Measurements from ENCODE around the gene GPC2.
A peak's percentile ranks its signal among the peaks of the same experiment; 100 is the strongest.
"Not testable (repeated sequence)": the region's sequence is repeated elsewhere in the genome, so short reads cannot be mapped to it uniquely, and the experiment has no call there.

GPC2 gene

DNA sequence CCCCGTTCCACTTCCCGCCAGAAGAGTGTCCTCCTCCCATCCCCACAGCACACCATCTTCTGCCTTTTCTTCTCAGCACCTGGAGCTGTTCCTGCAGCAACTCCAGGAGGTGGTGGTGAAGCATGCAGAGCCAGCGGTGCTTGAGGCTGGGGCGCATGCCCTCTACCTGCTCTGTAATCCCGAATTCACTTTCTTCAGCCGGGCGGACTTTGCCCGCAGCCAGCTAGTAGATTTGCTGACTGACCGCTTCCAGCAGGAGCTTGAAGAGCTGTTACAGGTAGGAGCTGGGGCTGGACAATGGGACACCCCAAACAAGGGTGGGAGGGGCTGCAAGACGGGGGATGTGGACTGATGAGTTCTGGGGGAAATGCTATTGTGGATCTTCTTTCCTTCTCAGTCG, 23.5 kb upstream of the GPC2 start:
- DNase-seq = no peak

DNA sequence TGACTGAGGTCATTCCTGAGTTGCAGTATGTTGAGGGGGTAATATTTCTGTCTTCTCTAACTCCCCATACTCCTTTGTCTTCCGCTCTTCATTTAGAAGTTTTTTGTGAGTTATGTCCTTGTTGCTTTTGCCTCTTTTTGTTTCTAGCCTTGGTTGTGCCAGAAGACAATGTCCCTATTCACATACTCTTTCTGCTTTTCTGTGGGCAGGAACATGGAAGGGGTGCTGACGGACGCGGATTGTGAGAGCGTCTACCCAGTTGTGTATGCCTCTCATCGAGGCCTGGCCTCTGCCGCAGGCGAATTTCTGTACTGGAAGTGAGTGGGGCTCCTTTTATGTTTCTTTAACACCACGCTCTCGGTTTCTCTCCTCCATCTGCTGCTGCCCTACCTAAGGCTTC, 21.1 kb upstream of the GPC2 start:
- no peak for DNase-seq

DNA sequence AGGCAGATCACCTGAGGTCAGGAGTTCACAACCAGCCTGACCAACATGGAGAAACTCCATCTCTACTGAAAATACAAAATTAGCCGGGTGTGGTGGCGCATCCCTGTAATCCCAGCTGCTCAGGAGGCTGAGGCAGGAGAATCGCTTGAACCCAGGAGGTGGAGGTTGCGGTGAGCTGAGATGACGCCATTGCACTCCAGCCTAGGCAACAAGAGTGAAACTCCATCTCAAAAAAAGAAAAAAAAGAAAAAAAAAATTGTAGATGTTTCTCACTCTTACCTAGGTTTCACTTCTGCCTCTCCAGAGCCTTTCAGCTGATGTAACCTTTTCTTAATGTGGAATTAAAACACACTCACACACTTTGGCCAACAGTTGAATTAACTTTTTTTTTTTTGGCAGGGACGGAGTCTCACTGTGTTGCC, 18.7 kb upstream of the GPC2 start:
- DNase-seq = not testable (repeated sequence)

DNA sequence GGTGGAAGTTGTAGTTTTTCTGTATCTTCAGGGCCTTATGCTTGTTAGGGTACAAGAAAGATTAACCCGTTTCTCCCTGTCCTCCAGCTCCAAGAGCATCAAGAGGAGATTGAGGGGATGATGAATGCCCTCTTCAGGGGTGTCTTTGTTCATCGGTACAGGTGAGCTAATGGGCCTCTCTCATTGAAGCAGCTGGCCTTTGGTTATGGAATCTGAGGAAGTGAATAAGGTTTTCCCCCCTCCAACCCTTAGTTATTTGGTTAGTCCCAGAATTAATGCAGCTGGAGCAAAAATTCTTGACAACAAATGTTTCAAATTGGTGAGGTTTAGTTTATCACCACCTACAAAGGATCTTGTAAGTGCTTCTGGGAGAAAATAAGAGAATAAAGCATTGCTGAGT, 18.0 kb upstream of the GPC2 start:
- no peak for DNase-seq

DNA sequence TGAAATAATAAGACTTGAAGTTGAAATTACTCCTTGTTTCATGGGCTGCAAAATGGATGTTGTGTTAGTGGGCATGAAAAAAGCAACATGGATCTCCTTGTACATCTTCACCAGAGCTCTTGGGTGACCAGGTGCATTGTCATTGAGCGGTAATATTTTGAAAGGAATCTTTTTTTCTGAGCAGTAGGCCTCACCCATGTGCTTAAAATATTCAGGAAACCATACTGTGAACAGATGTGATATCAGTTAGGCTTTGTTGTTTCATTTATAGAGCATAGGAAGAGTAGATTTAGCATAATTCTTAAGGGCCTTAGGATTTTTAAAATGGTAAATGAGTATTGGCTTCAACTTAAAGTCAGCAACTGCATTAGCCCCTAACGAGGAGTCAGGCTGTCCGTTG, 15.8 kb upstream of the GPC2 start:
- no peak for DNase-seq

DNA sequence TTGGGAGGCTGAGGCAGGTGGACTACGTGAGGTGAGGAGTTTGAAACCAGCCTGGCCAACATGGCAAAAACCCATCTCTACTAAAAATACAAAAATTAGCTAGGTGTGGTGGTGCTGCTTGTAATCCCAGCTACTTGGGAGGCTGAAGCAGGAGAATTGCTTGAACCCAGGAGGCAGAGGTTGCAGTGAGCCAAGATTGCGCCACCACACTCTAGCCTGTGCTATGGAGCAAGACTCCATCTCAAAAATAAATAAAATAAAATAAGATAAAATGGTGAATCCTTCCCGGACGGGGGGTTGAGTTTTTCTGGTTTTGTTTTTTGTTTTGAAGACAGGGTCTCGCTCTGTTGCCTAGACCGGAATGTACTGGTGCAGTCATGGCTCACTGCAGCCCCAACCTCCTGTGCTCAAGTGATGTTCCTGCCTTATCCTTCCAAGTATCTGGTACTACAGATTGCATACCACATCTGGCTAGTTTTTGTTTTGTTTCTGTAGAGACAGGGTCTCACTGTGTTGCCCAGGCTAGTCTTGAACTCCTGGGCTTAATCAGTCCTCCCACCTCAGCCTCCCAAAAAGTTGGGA, 15.2 kb upstream of the GPC2 start:
- not testable (repeated sequence) for DNase-seq

DNA sequence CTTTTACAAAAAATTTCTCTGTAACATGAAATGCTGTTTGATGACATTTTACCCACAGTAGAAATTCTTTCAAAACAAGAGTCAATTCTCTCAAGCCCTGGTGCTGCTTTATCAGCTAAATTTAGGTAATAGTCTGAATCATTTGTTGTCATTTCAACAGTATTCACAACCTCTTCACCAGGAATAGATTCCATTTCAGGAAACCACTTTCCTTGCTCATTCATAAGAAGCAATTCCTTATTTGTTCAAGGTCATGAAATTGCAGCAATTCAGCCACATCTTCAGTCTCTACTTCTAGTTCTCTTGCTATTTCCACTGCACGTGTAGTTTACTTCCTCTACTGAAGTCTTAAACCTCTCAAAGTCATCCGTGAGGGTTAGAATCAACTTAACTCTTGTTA, 14.6 kb upstream of the GPC2 start:
- DNase-seq = no peak

DNA sequence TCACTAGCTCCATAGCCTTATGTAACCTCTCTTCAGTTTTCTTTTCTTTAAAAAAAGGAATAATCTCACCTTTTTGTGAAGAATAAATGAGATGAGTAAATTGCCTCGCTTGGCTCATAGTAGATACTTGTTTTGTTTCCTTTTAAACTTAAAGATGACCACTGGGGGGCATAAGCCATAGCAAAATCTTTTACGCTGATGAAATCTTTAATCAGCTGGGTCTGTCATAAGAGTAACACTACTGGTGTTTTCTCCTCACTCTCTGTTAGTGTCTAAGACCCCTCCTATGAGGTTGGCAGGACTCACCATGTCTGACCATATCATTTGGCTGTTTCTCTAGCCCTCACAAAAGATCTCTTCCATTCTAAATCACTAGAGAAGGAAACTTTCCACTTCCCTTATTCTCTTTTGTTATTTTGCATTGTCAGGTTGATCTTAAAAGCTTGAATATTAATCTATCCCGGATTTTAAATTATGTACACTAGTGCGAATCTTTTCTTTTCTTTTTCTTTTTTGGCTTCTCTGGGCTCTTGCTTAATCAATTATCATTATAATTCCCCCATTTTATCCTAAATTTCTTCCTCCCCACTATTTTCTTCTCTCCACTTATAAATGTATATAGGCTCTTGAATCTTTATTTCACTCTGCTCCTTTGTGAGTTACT, 13.0 kb upstream of the GPC2 start:
- DNase-seq = no peak

DNA sequence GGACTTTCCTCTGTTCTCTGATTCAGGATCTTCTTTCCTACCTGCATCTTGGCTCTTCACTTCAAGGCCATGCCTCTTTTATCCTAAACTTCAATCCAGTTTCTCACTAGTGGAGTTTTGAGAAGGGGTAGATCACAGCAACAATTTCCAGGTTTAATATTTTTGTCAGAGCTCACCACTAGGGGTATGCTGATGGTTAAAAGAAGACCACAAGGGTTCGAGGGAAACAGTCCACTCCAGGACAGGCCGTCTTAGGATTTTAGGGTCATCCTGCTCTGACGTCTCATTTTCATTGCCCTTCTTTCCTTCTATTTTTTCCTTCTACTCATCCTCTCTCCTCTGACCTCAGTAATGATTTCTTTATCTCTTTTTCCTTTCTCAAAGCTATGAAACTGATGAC, 11.9 kb upstream of the GPC2 start:
- DNase-seq = no peak

DNA sequence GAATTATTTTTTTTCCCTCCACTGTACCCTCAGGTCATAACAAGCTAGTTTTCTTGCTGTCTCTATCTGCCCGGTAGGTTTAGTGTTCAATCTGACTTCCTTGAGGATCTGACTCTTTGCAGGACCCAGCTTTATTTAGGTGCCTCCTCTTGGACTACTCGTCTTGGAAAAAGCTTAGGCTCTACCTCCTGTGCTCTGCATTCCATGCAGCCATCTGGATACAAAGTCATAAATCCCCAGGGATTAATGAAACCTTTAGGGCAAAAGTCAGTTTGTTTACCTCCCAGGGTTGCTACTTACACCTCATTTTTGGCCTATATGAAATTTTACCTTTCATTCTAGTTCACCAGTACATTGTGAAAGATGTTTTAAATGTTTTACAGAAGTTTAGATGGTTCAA, 8.5 kb upstream of the GPC2 start:
- no peak for DNase-seq

DNA sequence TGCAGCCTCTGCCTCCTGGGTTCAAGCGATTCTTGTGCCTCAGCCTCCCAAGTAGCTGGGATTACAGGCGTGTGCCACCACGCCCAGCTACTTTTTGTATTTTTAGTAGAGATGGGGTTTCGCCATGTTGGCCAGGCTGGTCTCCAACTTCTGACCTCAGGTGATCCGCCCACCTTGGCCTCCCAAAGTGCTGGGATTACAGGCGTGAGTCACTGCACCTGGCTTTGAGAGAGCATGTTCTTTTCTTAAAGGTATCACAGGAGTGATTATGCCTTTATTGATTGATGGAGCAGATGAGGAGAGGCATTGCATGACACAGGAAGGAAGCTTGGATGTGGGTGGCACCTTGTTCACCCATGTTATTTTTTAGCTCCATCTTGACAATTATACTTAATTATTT, 5.9 kb upstream of the GPC2 start:
- not testable (repeated sequence) for DNase-seq

DNA sequence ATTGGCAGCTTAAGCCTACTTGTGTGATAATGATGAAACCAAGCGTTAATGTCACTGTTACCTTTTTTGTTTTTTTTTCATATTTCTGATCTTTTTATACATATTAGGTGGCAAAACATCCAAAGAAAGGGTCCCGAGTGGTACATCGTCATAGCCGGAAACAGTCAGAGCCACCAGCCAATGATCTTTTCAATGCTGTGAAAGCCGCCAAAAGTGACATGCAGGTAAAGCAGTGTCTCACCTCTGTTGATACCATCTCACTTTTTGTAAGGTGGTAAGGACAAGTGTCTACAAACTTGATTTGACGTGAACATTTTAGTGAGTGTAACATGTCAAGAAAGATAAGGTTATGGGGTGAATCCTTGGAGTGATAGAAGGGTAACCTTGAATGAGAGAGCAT, 5.4 kb upstream of the GPC2 start:
- not testable (repeated sequence) for DNase-seq

DNA sequence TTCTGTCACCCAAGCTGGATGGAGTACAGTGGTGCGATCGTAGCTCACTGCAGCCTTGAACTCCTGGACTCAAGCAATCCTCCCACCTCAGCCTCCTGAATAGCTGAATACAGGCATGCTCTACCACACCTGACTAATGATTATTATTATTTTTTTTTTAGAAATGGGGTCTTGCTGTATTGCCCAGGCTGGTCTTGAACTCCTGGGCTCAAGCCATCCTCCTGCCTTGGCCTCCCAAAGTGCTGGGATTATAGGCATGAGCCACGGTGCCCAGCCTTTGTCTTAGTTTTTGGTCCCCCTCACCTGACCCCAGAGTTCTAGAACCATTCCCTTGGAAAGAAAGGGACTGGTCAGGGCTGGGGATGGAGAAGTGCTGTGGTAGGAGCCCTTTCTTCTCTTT, 2.9 kb upstream of the GPC2 start:
- not testable (repeated sequence) for DNase-seq

DNA sequence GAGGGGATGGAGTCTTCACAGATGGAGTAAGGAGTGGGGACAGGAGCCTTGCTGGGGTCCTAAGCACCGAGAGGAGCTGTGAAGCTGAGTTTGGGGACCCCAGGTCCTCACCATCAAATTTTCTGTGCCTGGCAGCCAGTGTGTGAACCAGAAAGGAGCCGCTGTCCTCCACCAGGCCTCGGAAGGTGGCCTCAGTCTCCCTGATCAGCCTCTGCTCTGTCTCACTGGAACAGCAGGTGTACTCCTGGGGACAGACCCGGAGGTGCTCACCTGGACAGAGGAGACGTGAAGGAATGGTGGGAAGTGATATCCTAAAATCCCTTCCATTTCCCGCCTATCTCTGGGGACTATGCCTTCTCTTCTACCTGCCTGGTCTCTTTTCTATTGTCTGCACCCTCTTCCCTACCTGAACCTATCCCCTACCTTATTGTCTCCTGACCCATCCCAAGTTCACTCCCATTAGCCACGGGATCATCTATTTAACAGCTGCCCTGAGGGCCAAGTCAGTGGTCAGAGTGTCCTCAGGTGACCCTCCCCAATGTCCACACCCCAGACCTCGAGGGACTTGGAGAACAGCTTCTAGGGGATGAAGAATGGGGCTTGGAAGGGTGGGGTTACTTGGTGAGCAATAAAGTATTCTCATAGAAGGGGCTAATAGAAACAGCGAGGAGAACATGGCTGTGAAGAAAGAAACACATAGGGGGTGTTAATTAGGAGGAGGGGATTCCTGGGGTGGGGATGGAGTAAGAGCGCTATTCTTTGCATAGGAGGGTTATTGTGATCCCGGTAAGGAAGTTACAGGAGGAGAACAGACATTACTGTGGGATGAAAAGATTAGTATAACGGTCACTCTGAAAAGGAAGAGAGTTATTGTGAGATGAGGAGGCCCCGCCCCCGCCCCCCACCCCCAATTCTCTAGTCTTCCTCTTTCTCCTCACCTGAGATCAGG, 811 bp downstream of the GPC2 start:
- DNase-seq = no peak

DNA sequence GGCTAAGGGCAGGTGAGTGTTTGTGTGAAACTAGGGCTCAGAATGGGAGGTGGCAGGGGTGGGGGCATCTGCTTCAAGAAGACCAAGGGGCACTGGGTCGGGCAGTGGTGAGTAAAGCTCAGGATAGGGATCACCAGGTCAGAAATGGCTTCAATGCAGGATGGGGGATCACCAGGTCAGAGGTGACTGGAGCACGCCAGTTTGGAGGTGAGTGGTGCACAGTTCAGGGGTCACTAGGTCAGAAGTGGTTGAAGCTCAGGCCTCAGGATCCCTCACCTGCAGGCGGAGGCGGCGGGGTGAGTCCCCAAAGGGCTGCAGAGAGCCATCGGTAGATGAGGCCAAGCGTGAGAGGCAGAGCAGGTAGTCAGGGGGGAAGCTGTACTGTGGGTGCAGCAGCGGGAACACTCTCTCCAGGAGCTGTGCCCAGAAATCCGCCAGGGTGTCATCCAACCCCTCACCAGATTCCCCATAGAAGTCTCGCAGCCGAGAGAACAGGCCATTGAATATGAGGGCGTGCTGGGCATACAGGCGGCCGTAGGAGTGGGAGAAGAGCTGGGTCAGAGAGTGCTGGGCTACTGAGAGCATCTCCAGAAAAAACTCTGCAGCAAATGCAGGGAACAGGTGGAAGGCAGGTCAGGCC, 1.8 kb downstream of the GPC2 start:
- no peak for DNase-seq

DNA sequence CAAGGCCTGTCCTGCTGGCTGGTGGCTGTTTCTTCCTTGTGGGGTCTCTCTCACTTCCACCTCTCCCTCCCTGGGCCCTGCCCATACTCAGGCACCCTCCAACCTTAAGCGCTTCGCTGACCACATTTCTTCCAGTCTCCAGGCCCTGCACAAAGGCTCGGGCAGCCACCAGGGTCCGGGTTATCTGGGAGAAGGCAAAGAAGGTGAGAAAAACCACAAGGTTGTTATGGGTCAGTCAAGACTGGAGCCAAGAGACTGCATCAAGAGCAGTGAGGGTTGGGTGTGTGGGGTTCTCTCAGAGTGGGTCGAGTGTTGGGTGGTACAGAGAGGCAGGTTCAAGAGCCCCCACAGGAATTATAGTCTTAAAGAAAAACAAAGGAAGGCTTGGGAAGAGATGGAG, 2.6 kb downstream of the GPC2 start:
- DNase-seq = no peak

DNA sequence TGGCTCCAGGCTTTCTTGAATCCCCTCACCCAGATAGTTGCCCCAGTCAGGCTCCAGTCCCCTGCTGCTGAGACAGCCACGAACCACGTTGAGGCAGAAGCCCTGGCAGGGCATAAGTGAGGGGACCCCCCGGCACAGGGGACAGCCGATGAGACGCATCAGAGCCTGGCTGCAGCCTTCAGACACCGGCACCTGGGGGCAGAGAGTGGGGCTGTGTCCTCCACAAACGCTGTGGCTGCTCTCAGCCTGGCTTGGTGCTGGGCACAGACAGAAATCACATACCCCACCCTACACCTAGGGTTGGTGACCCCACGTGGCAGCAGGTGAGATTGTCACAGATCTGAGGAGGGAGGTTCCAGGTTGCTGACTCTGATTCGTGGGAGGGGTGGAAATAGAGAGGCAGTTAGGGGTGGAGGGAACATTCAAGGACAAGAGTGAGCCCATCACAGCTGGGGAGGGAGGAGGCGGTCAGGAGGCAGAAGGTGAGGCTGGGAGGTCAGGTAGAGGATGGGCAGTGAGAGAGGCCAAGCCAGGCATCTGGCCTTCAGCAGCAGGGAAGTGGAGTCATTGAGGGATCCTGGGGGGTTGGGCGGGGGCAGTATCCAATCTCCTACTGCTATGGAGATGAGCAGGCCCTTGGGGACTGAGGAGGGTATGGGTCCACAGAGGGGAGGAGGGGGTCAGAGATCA, 3.2 kb downstream of the GPC2 start:
- no peak for DNase-seq

DNA sequence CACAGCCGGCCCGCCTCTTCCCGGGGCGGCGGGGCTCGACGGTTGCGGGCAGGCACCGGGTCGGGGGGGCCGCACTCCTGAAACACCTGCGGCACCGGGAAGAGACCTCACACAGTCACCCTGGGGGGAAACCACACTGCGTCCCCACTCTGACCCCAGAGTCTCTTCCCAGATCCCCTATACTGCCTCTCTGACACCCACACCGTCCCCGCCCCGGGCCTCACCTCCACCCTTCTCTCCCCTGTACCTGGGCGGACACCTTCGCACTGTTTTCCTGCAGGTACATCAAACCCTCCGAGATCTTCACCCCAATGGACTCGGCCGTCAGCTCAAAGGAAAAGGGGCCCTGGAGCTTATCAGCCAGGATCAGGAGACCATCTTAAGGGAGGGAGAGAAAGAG, 5.3 kb downstream of the GPC2 start:
- no peak for DNase-seq

DNA sequence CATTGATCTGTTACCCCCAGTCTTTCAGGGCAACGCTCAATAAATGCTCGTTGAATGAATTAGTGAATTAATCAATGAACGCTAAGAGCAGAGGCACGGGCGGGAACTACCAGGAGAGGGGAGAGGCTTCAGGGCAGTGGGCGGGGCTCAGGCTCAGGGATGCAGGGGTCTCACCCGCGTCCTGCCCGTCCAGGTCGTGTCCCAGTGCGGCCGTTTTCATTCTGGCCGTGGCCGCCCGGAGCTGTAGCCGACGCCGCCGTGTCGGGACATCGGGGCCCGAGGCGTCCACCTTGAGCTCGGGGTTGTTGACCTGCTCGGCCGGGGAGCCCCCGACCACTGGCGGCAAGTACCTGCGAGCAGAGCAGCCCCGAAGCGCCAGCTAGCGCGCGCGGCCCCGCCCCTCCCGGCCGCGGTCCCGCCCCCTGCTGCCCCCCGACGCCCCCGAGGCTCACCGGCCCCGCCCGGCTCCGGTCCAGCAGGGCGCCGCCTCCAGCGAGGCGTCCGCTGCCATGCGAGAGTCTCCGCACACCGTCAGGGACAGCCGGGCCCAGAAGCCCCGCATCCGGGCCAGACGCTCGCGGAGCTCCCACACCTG, 6.0 kb downstream of the GPC2 start:
- peak in 1 of 2 donors; percentile 30 for DNase-seq

DNA sequence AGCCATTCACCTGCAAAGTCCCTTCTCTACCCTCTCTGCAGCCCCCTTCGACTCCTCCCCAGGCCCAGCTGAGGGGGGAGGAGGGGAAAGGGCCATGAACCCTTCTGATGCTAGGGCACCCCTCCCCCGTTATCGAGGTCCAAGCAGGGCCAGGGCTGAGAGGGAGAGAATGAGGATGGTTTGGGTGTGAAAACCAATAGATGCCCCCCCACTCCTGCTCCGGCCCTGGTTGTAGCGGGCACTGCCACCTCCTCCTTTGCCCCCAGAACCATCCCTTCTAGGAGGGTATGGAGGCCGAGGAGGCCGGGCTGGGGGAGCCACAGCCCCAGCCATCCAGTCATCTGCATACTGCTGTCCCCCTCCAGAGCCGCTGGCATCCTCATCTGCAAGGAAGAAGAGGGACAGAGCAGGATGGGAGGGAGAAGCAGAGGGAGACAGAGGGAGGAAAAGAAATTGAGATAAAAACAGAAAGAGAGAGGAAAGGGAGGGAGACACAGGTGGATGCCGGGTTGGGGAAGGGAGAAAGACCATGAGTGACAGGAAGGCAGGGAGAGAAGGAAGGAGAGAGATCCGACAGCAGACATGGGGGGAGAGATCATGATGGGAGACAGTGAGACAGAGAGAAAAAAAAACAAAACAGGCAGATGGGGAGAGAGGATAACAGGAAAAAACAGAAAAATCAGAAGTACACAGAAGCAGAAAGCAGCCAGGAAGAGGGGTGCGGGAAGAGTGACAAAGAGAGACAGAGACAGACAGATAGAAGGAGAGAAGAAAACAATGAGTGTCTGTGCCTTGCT, 6.9 kb downstream of the GPC2 start:
- no peak for DNase-seq

DNA sequence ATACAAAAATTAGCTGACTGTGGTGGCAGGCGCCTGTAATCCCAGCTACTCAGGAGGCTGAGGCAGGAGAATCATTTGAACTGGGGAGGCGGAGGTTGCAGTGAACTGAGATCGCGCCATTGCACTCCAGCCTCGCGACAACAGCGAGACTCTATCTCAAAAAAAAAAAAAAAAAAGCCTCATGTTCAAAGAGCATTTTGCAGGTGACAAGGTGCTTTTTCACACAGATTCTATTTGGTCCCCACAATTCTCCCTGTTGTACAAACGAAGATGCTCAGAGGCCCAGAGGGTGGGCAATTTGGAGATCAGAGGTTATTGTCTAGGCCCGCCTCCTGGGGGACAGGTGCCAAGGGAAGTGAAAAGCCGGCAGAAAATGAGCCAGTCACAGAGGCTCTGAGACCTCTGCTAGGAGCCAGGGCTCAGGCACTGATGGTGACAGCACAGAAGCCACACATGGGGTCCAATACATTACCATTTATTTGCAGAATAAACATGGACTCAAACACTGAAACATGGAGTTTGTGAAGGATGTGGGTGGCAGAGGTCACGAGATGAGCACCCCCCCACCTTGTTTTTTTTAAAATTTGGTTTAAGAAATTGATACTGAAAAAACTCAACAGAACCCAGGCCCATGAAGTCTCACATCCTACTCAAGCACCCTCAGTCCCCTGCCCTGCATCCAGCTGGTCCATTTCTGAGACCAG, 7.9 kb downstream of the GPC2 start:
- no peak for DNase-seq
